ENCODE results near the gene PTGR1. TPM values are rescaled to one million over a fixed set of nuclear protein-coding genes. Genes with fewer than 3 reads are reported as not detected.

The PTGR1 gene
- total RNA-seq = 152 TPM

GRCh38 chr9:111599092-111599954 lies at the start of gene PTGR1:
PTGR1 (minus strand) TSS chr9:111599647; CDS start chr9:111597422, 2,225 bp downstream.

DNA sequence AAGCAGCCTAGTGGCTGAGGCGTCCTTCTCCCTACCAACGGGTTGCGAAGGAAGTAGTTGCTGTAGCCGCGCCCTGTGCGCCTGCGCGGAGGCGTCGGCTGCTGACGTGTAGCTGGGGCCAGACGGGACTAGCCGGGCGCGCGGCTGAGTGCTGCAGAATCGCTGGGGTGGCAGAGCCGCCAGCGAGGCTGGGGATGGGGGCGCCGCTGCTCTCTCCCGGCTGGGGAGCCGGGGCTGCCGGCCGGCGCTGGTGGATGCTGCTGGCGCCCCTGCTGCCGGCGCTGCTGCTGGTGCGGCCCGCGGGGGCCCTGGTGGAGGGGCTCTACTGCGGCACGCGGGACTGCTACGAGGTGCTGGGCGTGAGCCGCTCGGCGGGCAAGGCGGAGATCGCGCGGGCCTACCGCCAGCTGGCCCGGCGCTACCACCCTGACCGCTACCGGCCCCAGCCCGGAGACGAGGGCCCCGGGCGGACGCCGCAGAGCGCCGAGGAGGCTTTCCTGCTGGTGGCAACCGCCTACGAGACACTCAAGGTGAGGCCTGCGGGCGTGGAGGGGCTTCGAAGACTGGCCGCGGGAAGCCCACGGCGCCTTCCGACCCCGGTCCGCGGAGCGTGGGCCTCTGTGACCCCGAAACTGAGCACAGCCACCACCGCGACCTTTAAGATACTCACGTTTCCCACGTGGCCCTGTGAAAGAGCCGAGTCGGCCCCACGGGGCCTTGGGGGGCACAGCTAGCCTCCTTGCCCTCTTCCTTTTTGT lies 31.9 kb upstream of the PTGR1 start, which contains the start of gene DNAJC25:
Gene DNAJC25, plus strand, starts transcription at position 121 of the 758 bp plus-strand sequence. Its CDS starts 74 bp downstream, at position 195.

DNA sequence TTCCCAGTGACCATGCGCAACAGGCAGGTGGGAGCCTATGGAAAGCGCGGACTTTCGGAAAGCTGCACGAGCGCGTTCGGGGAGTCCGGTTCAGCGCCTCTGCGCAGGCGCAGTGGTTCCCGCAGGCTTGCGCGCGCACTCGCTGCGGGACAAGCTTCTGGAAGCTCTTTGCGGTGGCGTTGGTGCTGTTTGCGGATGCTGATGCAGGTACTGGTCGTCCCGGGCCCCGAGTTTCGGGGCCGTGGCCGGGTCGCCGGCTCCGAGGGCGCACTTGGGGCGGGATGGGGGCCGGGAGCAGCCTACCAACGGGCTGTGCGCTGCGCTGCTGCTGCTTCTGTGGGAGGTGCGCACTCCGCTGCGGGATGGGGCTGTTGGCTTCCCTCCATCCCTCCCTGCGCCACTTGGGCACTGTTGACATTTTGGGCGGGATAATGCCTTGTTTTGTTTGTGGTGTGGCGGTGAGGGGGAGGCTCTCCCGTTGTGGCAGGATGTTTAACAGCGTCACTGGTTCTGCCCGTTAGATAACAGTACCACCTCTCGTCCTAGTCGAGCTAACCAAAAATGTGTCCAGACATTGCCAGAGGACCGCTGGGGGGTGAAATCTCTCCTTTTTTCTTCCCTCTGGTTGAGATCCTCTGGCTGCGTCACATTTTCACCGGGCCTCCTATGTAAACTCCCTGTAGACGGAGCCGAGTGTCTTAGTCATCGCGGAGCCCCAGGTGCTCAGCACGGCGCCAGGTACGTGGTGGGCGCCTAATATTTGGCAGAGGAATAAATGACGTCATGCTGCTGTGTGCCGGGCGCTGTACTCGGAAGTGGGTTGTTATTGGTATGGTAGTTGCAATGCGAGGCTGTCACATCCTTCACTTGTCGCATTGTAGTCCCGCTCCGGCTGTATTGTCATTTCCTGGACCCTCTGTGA lies 74.1 kb downstream of the PTGR1 start, which contains the start of gene ZNF483:
Gene ZNF483, plus strand, starts transcription at position 124 of the 922 bp plus-strand sequence. CDS start 2,217 bp downstream, outside the sequence.

Other genes with a start within 250 kb of the PTGR1 start
- 81.1 TPM for gene ECPAS, start 115.3 kb downstream of the PTGR1 start, total RNA-seq
- 14.8 TPM for gene ZNF483, start 74.5 kb downstream of the PTGR1 start, total RNA-seq
- 8.2 TPM for gene DNAJC25, start 31.7 kb upstream of the PTGR1 start, total RNA-seq
- 34.9 TPM for gene GNG10, start 62.0 kb upstream of the PTGR1 start, total RNA-seq
- 1.2 TPM for gene SHOC1, start 195.3 kb upstream of the PTGR1 start, total RNA-seq